NCI-H2029 (cell line): ENCODE results near the gene CD1D.
"Not testable (repeated sequence)": the region's sequence is repeated elsewhere in the genome, so short reads cannot be mapped to it uniquely, and the experiment has no call there.

Source experiments
- DNase-seq: peaks from one replicate; lab custom pipeline; 2025; lab: John Stamatoyannopoulos, UW

CD1D gene

GRCh38 chr1:158180741-158181576 is at the start of gene CD1D:
TSS of gene CD1D (plus strand) at chr1:158180895. CDS start at chr1:158181102, 207 bp downstream.
- DNase-seq = no peak

GRCh38 chr1:158131217-158131616 is 49.5 kb upstream of the CD1D start:
- DNase-seq = no peak

- DNase-seq = no peak
These were observed 39.9 kb upstream of the CD1D start for GRCh38 chr1:158140764-158141192.

DNA sequence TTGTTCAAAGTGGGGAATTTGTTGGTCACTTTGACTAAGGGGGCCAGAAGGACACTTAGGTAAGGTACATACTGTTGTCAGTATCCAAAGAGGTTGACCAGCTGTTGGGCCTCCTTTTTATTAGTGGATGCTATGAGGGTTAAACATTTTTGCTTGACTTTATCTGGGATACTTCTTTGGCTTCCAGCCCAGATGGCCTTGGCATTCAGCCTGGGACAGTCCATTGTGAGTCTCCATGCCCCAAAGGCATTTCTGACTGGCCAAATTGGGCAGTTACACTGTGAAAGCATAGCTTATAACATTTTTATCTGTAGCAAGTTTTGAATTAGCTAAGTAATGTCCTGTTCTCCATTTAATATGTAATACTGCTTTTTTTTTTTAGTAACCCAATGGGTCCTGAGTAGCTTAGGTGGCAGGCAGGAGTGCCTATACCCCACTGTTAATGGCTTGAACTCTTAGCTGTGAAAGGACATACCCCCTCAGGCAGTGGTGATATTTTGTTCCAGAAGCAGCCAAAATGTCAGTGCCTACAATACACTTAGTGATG is 35.4 kb upstream of the CD1D start:
- no peak for DNase-seq

GRCh38 chr1:158146165-158146564 is 34.5 kb upstream of the CD1D start:
- DNase-seq = no peak

- DNase-seq = no peak
These were observed 34.0 kb upstream of the CD1D start for GRCh38 chr1:158146739-158147138.

DNA sequence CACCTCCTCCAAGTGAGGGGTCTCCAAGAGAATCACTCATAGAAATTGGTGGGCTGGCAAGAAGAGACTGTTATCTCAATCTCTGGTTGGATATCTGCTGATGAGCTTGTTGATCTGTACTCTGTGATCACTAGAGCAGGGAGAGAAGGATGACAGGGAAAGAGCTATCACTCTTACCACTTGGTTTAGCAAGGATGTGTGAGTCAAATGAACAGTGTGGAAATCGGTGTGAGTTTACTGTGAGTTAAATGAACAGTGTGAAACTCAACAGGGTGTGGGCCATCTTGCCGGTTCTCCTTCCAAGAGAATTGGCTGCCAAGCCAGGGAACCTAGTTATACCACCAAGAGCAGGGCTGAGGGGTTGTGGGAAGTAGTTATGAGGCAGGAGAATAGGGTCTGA is 33.3 kb upstream of the CD1D start:
- no peak for DNase-seq

- DNase-seq = no peak
These were observed 32.8 kb upstream of the CD1D start for GRCh38 chr1:158147869-158148268.

GRCh38 chr1:158148468-158148867 is 32.2 kb upstream of the CD1D start:
- no peak for DNase-seq

DNA sequence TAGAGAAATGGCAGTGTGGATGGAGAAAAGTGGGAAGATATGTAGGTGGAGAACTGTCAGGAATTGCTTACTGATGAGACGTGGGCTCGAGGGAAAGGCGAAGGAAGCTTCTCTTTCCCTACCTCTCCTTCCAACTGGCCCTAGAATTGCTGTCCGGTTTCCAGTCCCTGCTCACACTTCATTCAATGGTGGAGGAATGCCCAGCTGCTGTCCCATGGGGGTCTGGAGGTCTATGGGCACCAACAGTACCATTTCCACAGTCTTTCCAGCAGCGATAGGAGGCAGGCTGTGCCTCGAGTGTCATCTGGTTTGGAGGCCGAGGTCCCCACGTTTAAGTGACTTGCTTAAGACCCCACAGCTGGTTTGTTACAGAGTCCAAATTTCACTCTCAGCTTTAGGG is 31.5 kb upstream of the CD1D start:
- no peak for DNase-seq

GRCh38 chr1:158149577-158150269 is 31.0 kb upstream of the CD1D start:
- peak; percentile 88 for DNase-seq

DNA sequence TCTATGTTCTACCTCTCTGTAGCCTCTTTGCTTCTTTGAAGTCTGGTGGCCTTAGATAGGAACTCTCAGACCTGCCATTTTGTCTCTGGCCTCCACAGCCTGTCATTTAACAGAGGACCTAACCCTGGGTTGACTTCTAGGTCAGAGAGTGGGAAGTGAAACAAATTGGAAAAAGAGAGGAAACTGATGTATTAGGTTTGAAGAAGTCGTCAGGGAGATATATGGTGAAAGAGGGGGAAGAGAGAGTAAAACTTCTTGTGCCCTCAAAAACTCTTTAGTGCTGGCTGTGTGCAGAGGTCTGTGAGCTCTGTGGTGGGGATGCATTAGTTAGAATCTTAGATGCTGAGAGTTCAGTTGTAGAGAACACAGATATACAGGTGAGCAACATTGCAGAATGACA is 30.2 kb upstream of the CD1D start:
- no peak for DNase-seq

DNA sequence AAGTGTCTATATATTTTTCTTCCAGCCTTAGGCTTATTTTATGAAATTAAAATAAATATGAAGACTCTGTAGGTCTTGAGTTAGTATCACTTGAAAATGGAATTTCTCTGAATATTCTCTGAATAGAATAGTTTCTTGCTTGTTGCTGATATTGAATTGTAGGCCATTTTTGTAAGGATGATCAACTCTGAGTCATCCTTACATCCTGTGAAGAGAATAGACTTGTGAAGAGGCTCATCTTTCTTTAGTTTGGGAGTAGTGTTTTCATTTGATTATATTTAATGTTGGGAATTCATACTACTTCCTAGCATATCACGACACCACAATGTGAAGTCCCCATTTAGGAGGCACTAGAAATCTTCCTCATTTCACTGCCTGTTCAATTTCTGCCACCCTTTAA is 27.5 kb upstream of the CD1D start:
- DNase-seq = no peak

GRCh38 chr1:158153746-158154444 is 26.8 kb upstream of the CD1D start:
- no peak for DNase-seq

- no peak for DNase-seq
These were observed 26.2 kb upstream of the CD1D start for GRCh38 chr1:158154501-158154900.

DNA sequence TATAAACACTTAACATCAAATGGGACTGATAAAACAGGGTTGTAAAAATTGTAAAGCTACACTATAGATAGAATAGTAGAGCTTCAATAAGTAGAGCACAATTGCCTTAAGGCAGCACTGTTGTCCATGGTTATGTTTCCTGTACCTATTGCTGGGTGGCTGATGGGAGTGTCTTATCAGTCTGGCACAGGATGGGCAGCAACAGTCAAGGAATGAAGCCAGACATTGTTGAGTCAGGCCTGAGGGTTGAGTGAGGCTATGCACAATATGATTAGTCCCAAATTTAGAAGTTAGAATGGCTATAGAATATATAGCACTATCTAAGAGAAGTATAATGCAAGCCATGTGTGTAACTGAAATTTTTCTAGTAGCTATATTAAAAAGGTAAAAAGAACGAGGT is 25.0 kb upstream of the CD1D start:
- no peak for DNase-seq

DNA sequence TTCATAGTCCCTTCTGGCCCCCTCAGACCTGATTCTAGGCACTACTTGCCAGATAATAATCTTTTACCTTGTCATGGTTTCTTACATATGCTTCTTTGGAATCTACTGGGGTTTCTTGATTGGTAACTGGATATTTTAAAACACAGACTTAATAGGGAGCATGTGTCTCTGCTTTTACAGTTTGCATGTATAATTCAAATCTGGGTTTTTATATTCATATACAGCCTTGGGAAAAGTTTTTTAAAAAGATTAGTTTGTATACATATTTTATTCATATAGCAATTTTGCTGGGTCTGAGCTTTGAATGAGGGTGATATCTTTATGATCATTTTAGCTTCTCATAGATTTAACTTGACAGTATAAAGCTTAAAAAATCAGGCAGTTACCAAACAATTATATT is 21.1 kb upstream of the CD1D start:
- DNase-seq = no peak

GRCh38 chr1:158161446-158161845 is 19.2 kb upstream of the CD1D start:
- DNase-seq = no peak

- DNase-seq = no peak
These were observed 17.4 kb upstream of the CD1D start for GRCh38 chr1:158163000-158163947.

GRCh38 chr1:158169105-158169504 is 11.6 kb upstream of the CD1D start:
- DNase-seq = no peak

GRCh38 chr1:158175915-158176314 is 4.8 kb upstream of the CD1D start:
- DNase-seq = not testable (repeated sequence)
